Activated CD8-positive, alpha-beta T cell treated with anti-CD3 and anti-CD28 coated beads for 36 hours (primary cell): ENCODE data around the gene CAMK4. TPM values are rescaled to one million over a fixed set of nuclear protein-coding genes. Genes with fewer than 3 reads are reported as not detected.
"Not testable (repeated sequence)": the region's sequence is repeated elsewhere in the genome, so short reads cannot be mapped to it uniquely, and the experiment has no call there.

Experiments used
- ATAC-seq: fragments of 200-7000 bp; cut with Tn5 transposase; one replicate; pipeline ENCODE4 v1.10.0; 2021; ENCODE audit warnings: mild to moderate bottlenecking, moderate library complexity
- CTCF ChIA-PET: fragments of 350-600 bp; sonication (Branson Sonifier 250); formaldehyde crosslinking; loops from one replicate; lab custom pipeline; 2021; ENCODE audit warnings: antibody characterized with exemption; lab: Charles Lee
- POLR2A ChIA-PET: fragments of 350-600 bp; sonication (Branson Sonifier 250); formaldehyde crosslinking; loops from one replicate; lab custom pipeline; 2021; ENCODE audit warnings: antibody characterized with exemption; lab: Charles Lee
- DNase-seq: peaks from one replicate; pipeline ENCODE4 v3.0.0-alpha.2; 2020
- H3K27ac Mint-ChIP-seq: one replicate; pipeline ENCODE4 v1.8.0; 2021; ENCODE audit warnings: mild to moderate bottlenecking, mixed read lengths
- H3K27me3 Mint-ChIP-seq: one replicate; pipeline ENCODE4 v1.8.0; 2021; ENCODE audit warnings: mixed read lengths
- H3K36me3 Mint-ChIP-seq: one replicate; pipeline ENCODE4 v1.8.0; 2021; ENCODE audit warnings: low read depth, mixed read lengths
- H3K4me1 Mint-ChIP-seq: one replicate; pipeline ENCODE4 v1.8.0; 2021; ENCODE audit warnings: low read depth, mixed read lengths
- H3K4me3 Mint-ChIP-seq: one replicate; pipeline ENCODE4 v1.8.0; 2021; ENCODE audit warnings: mild to moderate bottlenecking, moderate library complexity, mixed read lengths
- H3K9me3 Mint-ChIP-seq: one replicate; pipeline ENCODE4 v1.8.0; 2021; ENCODE audit warnings: mixed read lengths
- intact Hi-C: fragments of 100-400 bp; cut with micrococcal nuclease; formaldehyde crosslinking; loops from one replicate; pipeline ENCODE4 v1.10.0; 2022
- total RNA-seq, 2 experiments: library from RNA; stranded (reverse); gene quantifications; one replicate each; pipeline ENCODE4 v1.2.3, GENCODE V29; 2021
- TF ChIP-seq, protein P1 (sequence below): fragments of 200-600 bp; IDR thresholded peaks from one replicate; pipeline ENCODE4 v1.8.0; 2022; ENCODE audit warnings: antibody characterized with exemption, mild to moderate bottlenecking

CAMK4 gene
- total RNA-seq, 2 experiments from 2014 or later, result 79.7 to 80.7 TPM

DNA sequence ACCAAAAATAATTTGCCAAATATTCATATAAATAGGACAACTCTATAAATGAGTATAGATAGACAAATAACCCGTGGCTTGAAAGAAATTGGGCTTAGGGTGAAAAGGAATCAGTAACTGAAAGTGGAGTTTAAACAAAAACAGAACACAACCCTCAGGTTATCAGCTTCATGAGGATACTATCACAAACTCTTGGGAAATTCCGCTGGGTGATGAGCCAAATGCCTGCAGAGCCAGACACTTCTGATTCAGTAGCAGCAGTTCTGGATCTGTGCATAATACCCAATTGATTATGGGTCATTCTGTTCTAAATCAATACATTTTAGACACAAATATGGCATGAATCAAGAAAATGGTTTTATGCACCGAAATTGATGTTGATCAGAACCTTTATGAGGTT, 72.4 kb downstream of the CAMK4 start:
- Mint-ChIP-seq H3K4me1 (peaks cover 61% of the 10 kb centered on the region), H3K27ac (no peak overlapping the region), H3K36me3 (peaks cover 33% of the 10 kb centered on the region), H3K27me3 (no peaks in the 10 kb centered on the region), H3K4me3 (no peak overlapping the region), H3K9me3 (peaks cover 16% of the 10 kb centered on the region)
- TF ChIP-seq, protein P1, sequence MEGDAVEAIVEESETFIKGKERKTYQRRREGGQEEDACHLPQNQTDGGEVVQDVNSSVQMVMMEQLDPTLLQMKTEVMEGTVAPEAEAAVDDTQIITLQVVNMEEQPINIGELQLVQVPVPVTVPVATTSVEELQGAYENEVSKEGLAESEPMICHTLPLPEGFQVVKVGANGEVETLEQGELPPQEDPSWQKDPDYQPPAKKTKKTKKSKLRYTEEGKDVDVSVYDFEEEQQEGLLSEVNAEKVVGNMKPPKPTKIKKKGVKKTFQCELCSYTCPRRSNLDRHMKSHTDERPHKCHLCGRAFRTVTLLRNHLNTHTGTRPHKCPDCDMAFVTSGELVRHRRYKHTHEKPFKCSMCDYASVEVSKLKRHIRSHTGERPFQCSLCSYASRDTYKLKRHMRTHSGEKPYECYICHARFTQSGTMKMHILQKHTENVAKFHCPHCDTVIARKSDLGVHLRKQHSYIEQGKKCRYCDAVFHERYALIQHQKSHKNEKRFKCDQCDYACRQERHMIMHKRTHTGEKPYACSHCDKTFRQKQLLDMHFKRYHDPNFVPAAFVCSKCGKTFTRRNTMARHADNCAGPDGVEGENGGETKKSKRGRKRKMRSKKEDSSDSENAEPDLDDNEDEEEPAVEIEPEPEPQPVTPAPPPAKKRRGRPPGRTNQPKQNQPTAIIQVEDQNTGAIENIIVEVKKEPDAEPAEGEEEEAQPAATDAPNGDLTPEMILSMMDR, result no peak
- intact Hi-C loops, result no loop called here
- CTCF ChIA-PET, result interaction anchor here (1.1 to 1.8 kb wide), 4 partner anchors 17 to 235 kb away, joined by 3 to 6 read pairs (median 4); no protein-coding TSS in a partner anchor
- POLR2A ChIA-PET, result interaction anchor here (1.3 kb wide), 1 partner anchor 88 kb away, joined by 5 read pairs; no protein-coding TSS in a partner anchor
- ATAC-seq, result no peak
- DNase-seq, result no peak

DNA sequence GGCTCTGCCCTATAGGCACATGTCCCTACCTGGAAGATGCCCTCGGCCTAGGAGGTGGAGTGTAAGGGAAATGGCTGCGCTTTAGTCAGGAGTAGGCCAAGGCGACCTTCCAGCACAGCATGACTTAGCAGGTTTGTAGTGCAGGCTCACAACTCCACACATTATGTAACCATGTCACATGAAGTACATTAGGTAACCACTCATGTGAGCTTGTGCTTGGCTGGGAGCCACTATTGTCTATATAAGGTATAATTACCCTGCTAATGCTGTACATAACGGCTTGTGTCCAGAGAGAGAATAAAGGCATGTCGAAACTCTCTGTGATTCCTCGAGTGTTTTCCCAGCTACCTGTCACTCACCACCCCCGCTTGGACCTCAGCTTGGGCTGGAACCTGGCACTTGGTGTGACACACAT, 74.9 kb downstream of the CAMK4 start:
- H3K36me3 Mint-ChIP-seq, result peaks cover 36% of the 10 kb centered on the region
- ChIA-PET CTCF (interaction anchor here (1.0 to 2.2 kb wide), 5 partner anchors 10 to 232 kb away, joined by 3 to 10 read pairs (median 5); no protein-coding TSS in a partner anchor), POLR2A (interaction anchor here (1.1 to 1.4 kb wide), 3 partner anchors 14 to 76 kb away, joined by 3 to 4 read pairs (median 3); partner anchors contain the start of gene CAMK4)
- ATAC-seq, result no peak
- H3K27ac Mint-ChIP-seq, result peak overlapping the region; percentile 90
- H3K4me1 Mint-ChIP-seq, result peaks cover 55% of the 10 kb centered on the region
- TF ChIP-seq, protein P1, result no peak
- H3K27me3 Mint-ChIP-seq, result no peaks in the 10 kb centered on the region
- H3K4me3 Mint-ChIP-seq, result peak overlapping the region; percentile 19
- H3K9me3 Mint-ChIP-seq, result peaks cover 16% of the 10 kb centered on the region
- intact Hi-C loops, result no loop called here
- no peak for DNase-seq

GRCh38 chr5:111299831-111300432, 75.7 kb downstream of the CAMK4 start:
- POLR2A ChIA-PET, result interaction anchor here (1.1 to 1.4 kb wide), 3 partner anchors 13 to 76 kb away, joined by 3 to 4 read pairs (median 3); partner anchors contain the start of gene CAMK4

DNA sequence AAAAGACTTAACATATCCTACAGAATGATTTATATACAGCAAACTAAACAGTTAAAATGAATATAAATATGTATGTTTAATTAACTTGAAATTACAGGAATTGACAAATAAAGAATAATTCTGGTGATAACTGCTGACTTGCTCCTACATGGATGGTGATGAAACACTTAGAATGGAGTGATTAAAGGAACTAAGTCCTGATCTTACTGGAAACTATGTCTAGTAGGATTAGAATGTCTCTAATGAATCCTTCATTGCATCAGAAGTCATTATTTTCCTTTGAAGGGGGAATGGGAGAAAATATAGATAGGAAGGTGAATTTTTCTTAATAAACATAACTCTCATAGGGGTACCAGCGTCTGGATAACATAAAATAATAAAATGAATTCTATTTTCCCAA, 77.1 kb downstream of the CAMK4 start:
- CTCF ChIA-PET, result interaction anchor here (0.8 kb wide), 1 partner anchor 10 kb away, joined by 3 read pairs; no protein-coding TSS in a partner anchor
- peaks cover 35% of the 10 kb centered on the region for H3K36me3 Mint-ChIP-seq
- no peaks in the 10 kb centered on the region for H3K27me3 Mint-ChIP-seq
- intact Hi-C loops, result no loop called here
- peaks cover 16% of the 10 kb centered on the region for H3K9me3 Mint-ChIP-seq
- peaks cover 41% of the 10 kb centered on the region for H3K4me1 Mint-ChIP-seq
- ATAC-seq, result no peak
- POLR2A ChIA-PET, result interaction anchor here (1.1 kb wide), 1 partner anchor 20 kb away, joined by 3 read pairs; no protein-coding TSS in a partner anchor
- peak overlapping the region; percentile 61 for H3K27ac Mint-ChIP-seq
- no peak overlapping the region for H3K4me3 Mint-ChIP-seq
- TF ChIP-seq, protein P1, result no peak
- no peak for DNase-seq

More at GRCh38 chr5:111299831-111300432, 75.7 kb downstream of the CAMK4 start:
- Mint-ChIP-seq H3K36me3 (peaks cover 35% of the 10 kb centered on the region), H3K4me1 (peaks cover 54% of the 10 kb centered on the region), H3K4me3 (peak overlapping the region; percentile 64), H3K27ac (peak overlapping the region; percentile 96), H3K9me3 (peaks cover 16% of the 10 kb centered on the region), H3K27me3 (no peaks in the 10 kb centered on the region)
- DNase-seq (peak; percentile 25), ATAC-seq (peak; percentile 83)
- intact Hi-C loops, result no loop called here
- TF ChIP-seq, protein P1, result no peak
- CTCF ChIA-PET, result interaction anchor here (0.9 to 2.2 kb wide), 10 partner anchors 8 to 231 kb away, joined by 3 to 10 read pairs (median 4); no protein-coding TSS in a partner anchor

- intact Hi-C loops, DNase-seq, H3K27ac Mint-ChIP-seq, ATAC-seq, H3K27me3 Mint-ChIP-seq, H3K4me3 Mint-ChIP-seq: not testable (repeated sequence)
- Mint-ChIP-seq H3K4me1 (peaks cover 35% of the 10 kb centered on the region), H3K36me3 (peaks cover 35% of the 10 kb centered on the region), H3K9me3 (peaks cover 16% of the 10 kb centered on the region)
- ChIA-PET CTCF (interaction anchor here (0.8 kb wide), 1 partner anchor 11 kb away, joined by 3 read pairs; no protein-coding TSS in a partner anchor), POLR2A (interaction anchor here (1.1 kb wide), 1 partner anchor 21 kb away, joined by 3 read pairs; no protein-coding TSS in a partner anchor)
Observed at GRCh38 chr5:111302043-111302442, 77.9 kb downstream of the CAMK4 start.
